Gastrocnemius medialis (tissue), 4 donors: ENCODE measurements around the gene SCNN1A.

ENCODE experiments used
- POLR2A ChIP-seq, 2 donors: fragments of 450-650 bp; IDR thresholded peaks; one replicate each; pipeline ENCODE4 v1.6.1; 2017; ENCODE audit warnings: antibody characterized with exemption in 2 of 2, mild to moderate bottlenecking in 2 of 2, moderate library complexity in 2 of 2
- TF ChIP-seq, protein P1 (sequence below), 5 experiments: fragments of 450-650 bp in 3 of 5; fragments of 200-600 bp in 2 of 5; sonication (generic) in 2 of 5; IDR thresholded peaks in 4 of 5; conservative IDR thresholded peaks in 1 of 5; 1 replicate in 4 of 5; 2 replicates in 1 of 5; pipeline ENCODE4 v1.5.1; 2016 to 2019; ENCODE audit warnings: antibody characterized with exemption in 5 of 5, mild to moderate bottlenecking in 3 of 5, moderate library complexity in 3 of 5

DNA sequence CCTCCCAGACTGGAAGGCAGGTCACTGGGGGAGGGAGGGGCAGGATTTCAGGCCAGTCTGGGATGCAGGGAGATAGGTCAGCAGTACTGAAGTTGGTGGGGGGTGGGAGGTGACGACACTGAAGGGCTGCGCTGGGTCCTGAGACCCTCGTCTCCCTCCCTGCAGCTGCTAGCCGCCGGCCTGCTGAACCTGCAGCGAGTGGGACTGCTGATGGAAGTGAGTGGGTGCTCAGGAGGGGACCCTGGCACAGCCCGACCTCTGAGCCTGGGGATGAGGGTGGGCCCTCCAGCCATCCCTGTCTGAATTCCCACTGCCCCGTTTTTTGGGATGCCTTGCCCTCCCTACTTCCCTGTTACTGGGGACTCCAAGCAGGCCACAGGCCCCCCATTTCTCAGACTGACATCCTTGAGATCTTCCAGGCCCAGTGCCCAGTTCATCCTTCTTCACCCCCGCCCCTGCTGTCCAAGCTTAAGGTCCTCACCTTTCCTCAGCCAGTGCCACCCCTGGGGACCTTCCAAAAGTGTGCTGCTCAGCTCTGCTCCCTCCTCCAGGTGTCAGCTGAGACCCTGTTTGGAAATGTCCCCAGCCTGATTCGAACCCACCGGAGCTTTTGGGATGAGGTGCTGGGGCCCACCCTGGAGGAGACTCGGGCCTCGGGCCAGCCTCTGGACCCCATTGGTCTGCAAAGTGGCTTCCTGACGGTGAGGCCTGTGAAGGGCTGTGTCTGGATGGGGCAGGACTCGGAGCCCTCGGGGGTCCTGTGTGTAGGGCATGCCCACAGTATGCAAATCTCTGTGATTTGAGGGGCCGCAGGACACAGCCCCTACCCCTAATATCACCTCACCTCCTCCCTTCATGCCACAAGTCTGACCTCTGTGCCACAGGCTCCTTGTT is 59.4 kb downstream of the SCNN1A start:
- TF ChIP-seq, protein P1, sequence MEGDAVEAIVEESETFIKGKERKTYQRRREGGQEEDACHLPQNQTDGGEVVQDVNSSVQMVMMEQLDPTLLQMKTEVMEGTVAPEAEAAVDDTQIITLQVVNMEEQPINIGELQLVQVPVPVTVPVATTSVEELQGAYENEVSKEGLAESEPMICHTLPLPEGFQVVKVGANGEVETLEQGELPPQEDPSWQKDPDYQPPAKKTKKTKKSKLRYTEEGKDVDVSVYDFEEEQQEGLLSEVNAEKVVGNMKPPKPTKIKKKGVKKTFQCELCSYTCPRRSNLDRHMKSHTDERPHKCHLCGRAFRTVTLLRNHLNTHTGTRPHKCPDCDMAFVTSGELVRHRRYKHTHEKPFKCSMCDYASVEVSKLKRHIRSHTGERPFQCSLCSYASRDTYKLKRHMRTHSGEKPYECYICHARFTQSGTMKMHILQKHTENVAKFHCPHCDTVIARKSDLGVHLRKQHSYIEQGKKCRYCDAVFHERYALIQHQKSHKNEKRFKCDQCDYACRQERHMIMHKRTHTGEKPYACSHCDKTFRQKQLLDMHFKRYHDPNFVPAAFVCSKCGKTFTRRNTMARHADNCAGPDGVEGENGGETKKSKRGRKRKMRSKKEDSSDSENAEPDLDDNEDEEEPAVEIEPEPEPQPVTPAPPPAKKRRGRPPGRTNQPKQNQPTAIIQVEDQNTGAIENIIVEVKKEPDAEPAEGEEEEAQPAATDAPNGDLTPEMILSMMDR (IDR thresholded peaks at IDR 0.05 in 4 of 5, conservative IDR thresholded peaks at IDR 0.05 in 1 of 5): no peak
- no peak for TF ChIP-seq POLR2A (IDR thresholded peaks at IDR 0.05)
